ENCODE data around the gene TKT. TPM values are rescaled to one million over a fixed set of nuclear protein-coding genes. Genes with fewer than 3 reads are reported as not detected.

Gene TKT
- total and polyA plus RNA-seq, 2 experiments from 2014 or later: 584 to 1,411 TPM

DNA sequence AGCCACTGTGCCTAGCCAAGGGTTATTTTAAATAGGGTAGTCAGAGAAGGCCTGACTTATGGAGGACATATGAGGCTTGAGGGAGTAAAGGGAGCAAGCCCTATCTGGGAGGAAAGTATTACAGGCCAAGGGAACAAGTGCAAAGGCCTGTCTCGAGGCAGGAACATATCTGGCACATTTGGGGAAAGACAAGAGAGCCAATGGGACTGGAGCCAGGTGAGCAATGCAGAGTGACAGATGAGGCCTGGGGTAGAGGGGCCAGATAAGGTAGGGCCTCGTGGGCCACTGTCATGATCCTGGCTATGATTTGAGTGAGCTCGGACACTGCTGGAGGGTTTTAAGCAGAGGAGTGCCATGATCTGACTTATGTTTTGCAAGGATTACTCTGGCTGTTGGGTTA lies 47.7 kb upstream of the TKT start:
- no peaks in the 10 kb centered on the region for H3K4me1 ChIP-seq (ENCODE audit: insufficient read depth)
- ATAC-seq (no peak), DNase-seq (ENCODE audit: low spot score) (no peak)
- no peak overlapping the region for H2AFZ ChIP-seq
- H4K20me1 ChIP-seq (replicated peaks; ENCODE audit: insufficient read depth): 0 out of 2 replicates have a peak, but pooled peaks cover 3% of the 10 kb centered on the region
- peaks cover 7% of the 10 kb centered on the region; the same call in 1 of the 2 replicates for H3F3A ChIP-seq (replicated peaks; ENCODE audit: low read depth)
- H3K4me1 Mint-ChIP-seq: no peaks in the 10 kb centered on the region
- no peak overlapping the region for H3K27ac ChIP-seq (ENCODE audit: low read depth)
- TF ChIP-seq, protein P1, sequence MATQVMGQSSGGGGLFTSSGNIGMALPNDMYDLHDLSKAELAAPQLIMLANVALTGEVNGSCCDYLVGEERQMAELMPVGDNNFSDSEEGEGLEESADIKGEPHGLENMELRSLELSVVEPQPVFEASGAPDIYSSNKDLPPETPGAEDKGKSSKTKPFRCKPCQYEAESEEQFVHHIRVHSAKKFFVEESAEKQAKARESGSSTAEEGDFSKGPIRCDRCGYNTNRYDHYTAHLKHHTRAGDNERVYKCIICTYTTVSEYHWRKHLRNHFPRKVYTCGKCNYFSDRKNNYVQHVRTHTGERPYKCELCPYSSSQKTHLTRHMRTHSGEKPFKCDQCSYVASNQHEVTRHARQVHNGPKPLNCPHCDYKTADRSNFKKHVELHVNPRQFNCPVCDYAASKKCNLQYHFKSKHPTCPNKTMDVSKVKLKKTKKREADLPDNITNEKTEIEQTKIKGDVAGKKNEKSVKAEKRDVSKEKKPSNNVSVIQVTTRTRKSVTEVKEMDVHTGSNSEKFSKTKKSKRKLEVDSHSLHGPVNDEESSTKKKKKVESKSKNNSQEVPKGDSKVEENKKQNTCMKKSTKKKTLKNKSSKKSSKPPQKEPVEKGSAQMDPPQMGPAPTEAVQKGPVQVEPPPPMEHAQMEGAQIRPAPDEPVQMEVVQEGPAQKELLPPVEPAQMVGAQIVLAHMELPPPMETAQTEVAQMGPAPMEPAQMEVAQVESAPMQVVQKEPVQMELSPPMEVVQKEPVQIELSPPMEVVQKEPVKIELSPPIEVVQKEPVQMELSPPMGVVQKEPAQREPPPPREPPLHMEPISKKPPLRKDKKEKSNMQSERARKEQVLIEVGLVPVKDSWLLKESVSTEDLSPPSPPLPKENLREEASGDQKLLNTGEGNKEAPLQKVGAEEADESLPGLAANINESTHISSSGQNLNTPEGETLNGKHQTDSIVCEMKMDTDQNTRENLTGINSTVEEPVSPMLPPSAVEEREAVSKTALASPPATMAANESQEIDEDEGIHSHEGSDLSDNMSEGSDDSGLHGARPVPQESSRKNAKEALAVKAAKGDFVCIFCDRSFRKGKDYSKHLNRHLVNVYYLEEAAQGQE (IDR thresholded peaks at IDR 0.05; ENCODE audit: unreplicated experiment): no peak
- TF ChIP-seq JUNB (IDR thresholded peaks at IDR 0.05; ENCODE audit: unreplicated experiment): no peak
- TF ChIP-seq NANOG (IDR thresholded peaks at IDR 0.05; ENCODE audit: borderline replicate concordance): no peak
- no peak for TF ChIP-seq CTCF (conservative IDR thresholded peaks at IDR 0.05; ENCODE audit: low read depth in 2 of 2)
- TF ChIP-seq, protein P2, sequence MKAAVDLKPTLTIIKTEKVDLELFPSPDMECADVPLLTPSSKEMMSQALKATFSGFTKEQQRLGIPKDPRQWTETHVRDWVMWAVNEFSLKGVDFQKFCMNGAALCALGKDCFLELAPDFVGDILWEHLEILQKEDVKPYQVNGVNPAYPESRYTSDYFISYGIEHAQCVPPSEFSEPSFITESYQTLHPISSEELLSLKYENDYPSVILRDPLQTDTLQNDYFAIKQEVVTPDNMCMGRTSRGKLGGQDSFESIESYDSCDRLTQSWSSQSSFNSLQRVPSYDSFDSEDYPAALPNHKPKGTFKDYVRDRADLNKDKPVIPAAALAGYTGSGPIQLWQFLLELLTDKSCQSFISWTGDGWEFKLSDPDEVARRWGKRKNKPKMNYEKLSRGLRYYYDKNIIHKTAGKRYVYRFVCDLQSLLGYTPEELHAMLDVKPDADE (IDR thresholded peaks at IDR 0.05): no peak
- no peak for TF ChIP-seq EZH2phosphoT487 (IDR thresholded peaks at IDR 0.05; ENCODE audit: unreplicated experiment)
- no peak for TF ChIP-seq EZH2 (IDR thresholded peaks at IDR 0.05; ENCODE audit: low read depth, unreplicated experiment)
- no peak for TF ChIP-seq POLR2AphosphoS5 (IDR thresholded peaks at IDR 0.05; ENCODE audit: low read depth)
- TF ChIP-seq CREB1 (CRISPR knock-in tag; IDR thresholded peaks at IDR 0.05; ENCODE audit: low read depth): no peak
- TF ChIP-seq ZNF114 (CRISPR knock-in tag; IDR thresholded peaks at IDR 0.05): no peak
- TF ChIP-seq, protein P3, sequence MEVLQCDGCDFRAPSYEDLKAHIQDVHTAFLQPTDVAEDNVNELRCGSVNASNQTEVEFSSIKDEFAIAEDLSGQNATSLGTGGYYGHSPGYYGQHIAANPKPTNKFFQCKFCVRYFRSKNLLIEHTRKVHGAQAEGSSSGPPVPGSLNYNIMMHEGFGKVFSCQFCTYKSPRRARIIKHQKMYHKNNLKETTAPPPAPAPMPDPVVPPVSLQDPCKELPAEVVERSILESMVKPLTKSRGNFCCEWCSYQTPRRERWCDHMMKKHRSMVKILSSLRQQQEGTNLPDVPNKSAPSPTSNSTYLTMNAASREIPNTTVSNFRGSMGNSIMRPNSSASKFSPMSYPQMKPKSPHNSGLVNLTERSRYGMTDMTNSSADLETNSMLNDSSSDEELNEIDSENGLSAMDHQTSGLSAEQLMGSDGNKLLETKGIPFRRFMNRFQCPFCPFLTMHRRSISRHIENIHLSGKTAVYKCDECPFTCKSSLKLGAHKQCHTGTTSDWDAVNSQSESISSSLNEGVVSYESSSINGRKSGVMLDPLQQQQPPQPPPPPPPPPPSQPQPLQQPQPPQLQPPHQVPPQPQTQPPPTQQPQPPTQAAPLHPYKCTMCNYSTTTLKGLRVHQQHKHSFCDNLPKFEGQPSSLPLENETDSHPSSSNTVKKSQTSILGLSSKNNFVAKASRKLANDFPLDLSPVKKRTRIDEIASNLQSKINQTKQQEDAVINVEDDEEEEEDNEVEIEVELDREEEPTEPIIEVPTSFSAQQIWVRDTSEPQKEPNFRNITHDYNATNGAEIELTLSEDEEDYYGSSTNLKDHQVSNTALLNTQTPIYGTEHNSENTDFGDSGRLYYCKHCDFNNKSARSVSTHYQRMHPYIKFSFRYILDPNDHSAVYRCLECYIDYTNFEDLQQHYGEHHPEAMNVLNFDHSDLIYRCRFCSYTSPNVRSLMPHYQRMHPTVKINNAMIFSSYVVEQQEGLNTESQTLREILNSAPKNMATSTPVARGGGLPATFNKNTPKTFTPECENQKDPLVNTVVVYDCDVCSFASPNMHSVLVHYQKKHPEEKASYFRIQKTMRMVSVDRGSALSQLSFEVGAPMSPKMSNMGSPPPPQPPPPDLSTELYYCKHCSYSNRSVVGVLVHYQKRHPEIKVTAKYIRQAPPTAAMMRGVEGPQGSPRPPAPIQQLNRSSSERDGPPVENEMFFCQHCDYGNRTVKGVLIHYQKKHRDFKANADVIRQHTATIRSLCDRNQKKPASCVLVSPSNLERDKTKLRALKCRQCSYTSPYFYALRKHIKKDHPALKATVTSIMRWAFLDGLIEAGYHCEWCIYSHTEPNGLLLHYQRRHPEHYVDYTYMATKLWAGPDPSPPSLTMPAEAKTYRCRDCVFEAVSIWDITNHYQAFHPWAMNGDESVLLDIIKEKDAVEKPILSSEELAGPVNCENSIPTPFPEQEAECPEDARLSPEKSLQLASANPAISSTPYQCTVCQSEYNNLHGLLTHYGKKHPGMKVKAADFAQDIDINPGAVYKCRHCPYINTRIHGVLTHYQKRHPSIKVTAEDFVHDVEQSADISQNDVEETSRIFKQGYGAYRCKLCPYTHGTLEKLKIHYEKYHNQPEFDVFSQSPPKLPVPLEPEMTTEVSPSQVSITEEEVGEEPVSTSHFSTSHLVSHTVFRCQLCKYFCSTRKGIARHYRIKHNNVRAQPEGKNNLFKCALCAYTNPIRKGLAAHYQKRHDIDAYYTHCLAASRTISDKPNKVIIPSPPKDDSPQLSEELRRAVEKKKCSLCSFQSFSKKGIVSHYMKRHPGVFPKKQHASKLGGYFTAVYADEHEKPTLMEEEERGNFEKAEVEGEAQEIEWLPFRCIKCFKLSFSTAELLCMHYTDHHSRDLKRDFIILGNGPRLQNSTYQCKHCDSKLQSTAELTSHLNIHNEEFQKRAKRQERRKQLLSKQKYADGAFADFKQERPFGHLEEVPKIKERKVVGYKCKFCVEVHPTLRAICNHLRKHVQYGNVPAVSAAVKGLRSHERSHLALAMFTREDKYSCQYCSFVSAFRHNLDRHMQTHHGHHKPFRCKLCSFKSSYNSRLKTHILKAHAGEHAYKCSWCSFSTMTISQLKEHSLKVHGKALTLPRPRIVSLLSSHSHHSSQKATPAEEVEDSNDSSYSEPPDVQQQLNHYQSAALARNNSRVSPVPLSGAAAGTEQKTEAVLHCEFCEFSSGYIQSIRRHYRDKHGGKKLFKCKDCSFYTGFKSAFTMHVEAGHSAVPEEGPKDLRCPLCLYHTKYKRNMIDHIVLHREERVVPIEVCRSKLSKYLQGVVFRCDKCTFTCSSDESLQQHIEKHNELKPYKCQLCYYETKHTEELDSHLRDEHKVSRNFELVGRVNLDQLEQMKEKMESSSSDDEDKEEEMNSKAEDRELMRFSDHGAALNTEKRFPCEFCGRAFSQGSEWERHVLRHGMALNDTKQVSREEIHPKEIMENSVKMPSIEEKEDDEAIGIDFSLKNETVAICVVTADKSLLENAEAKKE (CRISPR knock-in tag; IDR thresholded peaks at IDR 0.05): no peak
- no peak for TF ChIP-seq STAT1 (IDR thresholded peaks at IDR 0.05; ENCODE audit: unreplicated experiment)
- TF ChIP-seq ZNF331 (CRISPR knock-in tag; IDR thresholded peaks at IDR 0.05; ENCODE audit: low read depth): no peak
- H3K27ac Mint-ChIP-seq: no peak overlapping the region
- no peaks in the 10 kb centered on the region for H3K9me2 ChIP-seq (ENCODE audit: insufficient read depth)
- no peaks in the 10 kb centered on the region for H3K27me3 ChIP-seq (ENCODE audit: insufficient read depth)
- no peak overlapping the region for H3K4me3 Mint-ChIP-seq
- H3K36me3 Mint-ChIP-seq (ENCODE audit: low read depth): peaks cover 30% of the 10 kb centered on the region; the same call in 2 of the 3 replicates
- peaks cover 3% of the 10 kb centered on the region for H3K27me3 Mint-ChIP-seq (ENCODE audit: insufficient read depth, low read depth, poor library complexity)
- H3K4me3 ChIP-seq: no peak overlapping the region
- no peaks in the 10 kb centered on the region for H3K9me3 Mint-ChIP-seq
- H3K79me2 ChIP-seq (replicated peaks; ENCODE audit: insufficient read depth): no peaks in the 10 kb centered on the region
- peaks cover 17% of the 10 kb centered on the region for H3K36me3 ChIP-seq (ENCODE audit: insufficient read depth)
- no peak overlapping the region for H3K4me2 ChIP-seq
